ENCODE results near the gene FLAD1. TPM values are rescaled to one million over a fixed set of nuclear protein-coding genes. Genes with fewer than 3 reads are reported as not detected.
"Not testable (repeated sequence)": the region's sequence is repeated elsewhere in the genome, so short reads cannot be mapped to it uniquely, and the experiment has no call there.

Gene FLAD1
- total RNA-seq, 4 donors from 2014 or later = 21.5 to 30.9 (median 29.5) TPM

DNA sequence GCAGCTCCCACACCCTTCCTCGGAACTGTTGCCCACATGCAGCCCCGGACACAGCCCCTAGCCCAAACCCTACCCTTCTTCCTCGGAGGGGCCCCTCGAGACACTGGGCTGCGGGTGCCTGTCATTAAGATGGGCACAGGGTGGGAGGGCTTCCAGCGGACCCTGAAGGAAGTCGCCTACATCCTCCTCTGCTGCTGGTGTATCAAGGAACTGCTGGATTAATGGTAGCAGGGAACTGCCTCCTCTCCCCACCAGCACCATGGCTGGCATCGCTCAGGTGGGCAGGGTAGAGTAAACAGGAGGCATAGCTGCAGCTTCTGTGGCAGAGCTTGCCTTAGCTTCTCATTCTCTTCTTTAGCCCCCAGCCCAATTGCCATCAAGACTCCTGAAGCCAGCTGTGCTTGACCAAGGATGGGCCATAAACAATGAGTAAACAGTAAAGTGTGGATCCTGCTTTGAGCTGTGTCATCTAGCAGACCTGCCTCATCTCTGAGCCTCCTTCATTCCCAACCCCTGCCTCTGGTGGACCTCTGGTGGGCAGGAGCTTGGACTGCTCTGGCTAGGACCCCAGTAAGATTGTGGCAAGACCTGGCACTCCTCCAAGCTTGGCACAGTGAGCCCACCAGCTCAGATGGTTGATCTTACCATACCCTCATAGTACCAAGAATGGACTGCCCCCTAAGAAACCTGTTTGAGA is 10.6 kb downstream of the FLAD1 start, which contains the start of gene LENEP:
Gene LENEP, plus strand, starts transcription at position 15 of the 697 bp plus-strand sequence. Its CDS starts 22 bp downstream, at position 37.
- 80% methylated on average over 2 of the region's 8 CpGs; no CpG with 5 or more reads in 1 of the 2 donors for WGBS, 2 donors

DNA sequence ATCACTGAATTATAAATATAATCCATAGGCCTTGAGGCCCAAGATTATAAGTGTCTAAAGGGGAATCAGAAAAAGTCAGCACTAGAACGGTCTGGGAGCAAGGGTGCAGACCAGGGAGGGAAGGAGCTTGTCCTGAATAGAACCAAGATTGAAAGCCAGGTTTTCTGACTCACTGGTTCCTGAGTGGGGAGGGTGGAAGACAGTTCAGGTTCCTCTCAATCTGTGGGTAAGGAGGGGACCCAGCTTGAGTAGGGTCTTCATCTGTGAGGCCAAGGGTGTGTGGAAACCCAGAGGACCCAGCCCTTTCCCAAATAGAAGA is 11.1 kb downstream of the FLAD1 start:
- peak overlapping the region in 1 of 4 donors; percentile 13 for H3K27ac ChIP-seq
- no peaks in the 10 kb centered on the region for H3K9me3 ChIP-seq
- no peak overlapping the region for H3K4me3 ChIP-seq
- peaks cover 7 to 41% (median 8%) of the 10 kb centered on the region in 3 donors for H3K4me1 ChIP-seq
- intact Hi-C loops (cut with DNase I) = no loop called here
- peaks cover 5 to 43% (median 10%) of the 10 kb centered on the region in 3 donors for H3K36me3 ChIP-seq
- 20 to 33% methylated on average over 1 of the region's 1 CpG for WGBS, 2 donors
- no peak for DNase-seq
- no peaks in the 10 kb centered on the region for H3K27me3 ChIP-seq
- TF ChIP-seq, protein P1, sequence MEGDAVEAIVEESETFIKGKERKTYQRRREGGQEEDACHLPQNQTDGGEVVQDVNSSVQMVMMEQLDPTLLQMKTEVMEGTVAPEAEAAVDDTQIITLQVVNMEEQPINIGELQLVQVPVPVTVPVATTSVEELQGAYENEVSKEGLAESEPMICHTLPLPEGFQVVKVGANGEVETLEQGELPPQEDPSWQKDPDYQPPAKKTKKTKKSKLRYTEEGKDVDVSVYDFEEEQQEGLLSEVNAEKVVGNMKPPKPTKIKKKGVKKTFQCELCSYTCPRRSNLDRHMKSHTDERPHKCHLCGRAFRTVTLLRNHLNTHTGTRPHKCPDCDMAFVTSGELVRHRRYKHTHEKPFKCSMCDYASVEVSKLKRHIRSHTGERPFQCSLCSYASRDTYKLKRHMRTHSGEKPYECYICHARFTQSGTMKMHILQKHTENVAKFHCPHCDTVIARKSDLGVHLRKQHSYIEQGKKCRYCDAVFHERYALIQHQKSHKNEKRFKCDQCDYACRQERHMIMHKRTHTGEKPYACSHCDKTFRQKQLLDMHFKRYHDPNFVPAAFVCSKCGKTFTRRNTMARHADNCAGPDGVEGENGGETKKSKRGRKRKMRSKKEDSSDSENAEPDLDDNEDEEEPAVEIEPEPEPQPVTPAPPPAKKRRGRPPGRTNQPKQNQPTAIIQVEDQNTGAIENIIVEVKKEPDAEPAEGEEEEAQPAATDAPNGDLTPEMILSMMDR (IDR thresholded peaks at IDR 0.05) = no peak

More for the DNA sequence above, 10.6 kb downstream of the FLAD1 start, which contains the start of gene LENEP:
- Histone ChIP-seq H3K27me3 (no peaks in the 10 kb centered on the region), H3K36me3 (peaks cover 7 to 48% (median 15%) of the 10 kb centered on the region in 3 donors), H3K4me3 (no peak within 1 kb of the TSS), H3K9me3 (no peaks in the 10 kb centered on the region), H3K4me1 (peaks cover 3 to 41% (median 4%) of the 10 kb centered on the region in 3 donors), H3K27ac (peak within 1 kb of the TSS in 1 of 4 donors; percentile 13)
- no peak for TF ChIP-seq POLR2A (IDR thresholded peaks at IDR 0.05)
- TF ChIP-seq, protein P1 (IDR thresholded peaks at IDR 0.05) = no peak
- intact Hi-C loops (cut with DNase I) = no loop called here
- no peak for DNase-seq

DNA sequence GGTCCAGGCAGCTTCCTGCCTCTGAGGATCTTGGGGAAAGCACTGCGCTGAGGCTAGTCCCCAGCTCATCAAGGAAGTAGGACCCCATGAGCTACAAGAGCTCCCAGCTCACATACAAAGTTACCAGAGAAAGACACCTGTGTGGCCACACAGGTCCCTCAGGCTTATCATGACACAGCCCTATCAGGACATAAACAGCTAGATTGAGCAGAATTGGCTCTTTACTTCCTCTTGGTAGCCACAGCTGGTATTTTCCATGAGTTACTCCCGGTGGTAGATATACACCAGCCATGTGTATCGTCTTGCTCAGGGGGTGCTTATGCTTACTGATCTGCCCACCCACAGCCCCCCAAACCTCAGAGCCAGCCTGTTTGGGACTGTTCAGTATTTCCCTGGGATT is 11.4 kb downstream of the FLAD1 start:
- TF ChIP-seq POLR2A (IDR thresholded peaks at IDR 0.05) = no peak
- TF ChIP-seq, protein P1 (IDR thresholded peaks at IDR 0.05) = no peak
- no peaks in the 10 kb centered on the region for H3K9me3 ChIP-seq
- no peak overlapping the region for H3K4me3 ChIP-seq
- WGBS, 2 donors = 54 to 75% methylated on average over 3 of the region's 3 CpGs
- H3K27me3 ChIP-seq = no peaks in the 10 kb centered on the region
- H3K36me3 ChIP-seq = peaks cover 2 to 39% (median 7%) of the 10 kb centered on the region in 3 donors
- intact Hi-C loops (cut with DNase I) = no loop called here
- peaks cover 11 to 41% (median 11%) of the 10 kb centered on the region in 3 donors for H3K4me1 ChIP-seq
- H3K27ac ChIP-seq = peak overlapping the region in 1 of 4 donors; percentile 13
- no peak for DNase-seq

DNA sequence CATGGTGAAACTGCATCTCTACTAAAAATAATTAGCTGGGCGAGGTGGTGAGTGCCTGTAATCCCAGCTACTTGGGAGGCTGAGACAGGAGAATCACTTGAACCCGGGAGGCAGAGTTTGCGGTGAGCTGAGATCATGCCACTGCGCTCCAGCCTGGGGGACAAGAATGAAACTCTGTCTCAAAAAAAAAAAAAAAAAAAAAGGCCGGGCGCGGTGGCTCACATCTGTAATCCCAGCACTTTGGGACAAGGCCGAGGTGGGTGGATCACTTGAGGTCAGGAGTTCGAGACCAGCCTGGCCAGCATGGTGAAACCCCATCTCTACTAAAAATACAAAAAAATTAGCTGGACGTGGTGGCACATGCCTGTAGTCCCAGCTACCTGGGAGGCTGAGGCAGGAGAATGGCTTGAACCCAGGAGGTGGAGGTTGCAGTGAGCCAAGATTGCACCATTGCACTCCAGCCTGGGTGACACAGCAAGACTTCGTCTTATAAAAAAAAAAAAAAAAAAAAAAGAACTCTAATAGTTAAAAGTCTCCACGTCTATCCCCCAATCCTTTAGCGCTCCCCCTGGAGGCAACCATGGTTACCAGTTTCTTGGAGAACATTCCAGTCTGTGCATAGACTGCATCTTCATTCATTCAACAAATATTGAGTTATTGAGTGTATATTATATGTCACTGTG is 12.3 kb downstream of the FLAD1 start:
- not testable (repeated sequence) for H3K27ac ChIP-seq, DNase-seq, H3K9me3 ChIP-seq, H3K27me3 ChIP-seq, H3K4me3 ChIP-seq
- 63 to 66% methylated on average over 13 of the region's 13 CpGs for WGBS, 2 donors
- peaks cover 18 to 47% (median 20%) of the 10 kb centered on the region in 3 donors for H3K4me1 ChIP-seq
- intact Hi-C loops (cut with DNase I) = loop anchor here (5.0 kb wide), 1 partner anchor 33 kb away; the partner anchor contains the start of gene PYGO2
- peaks cover 0 to 31% (median 0%) of the 10 kb centered on the region in 3 donors for H3K36me3 ChIP-seq
- TF ChIP-seq, protein P1 (IDR thresholded peaks at IDR 0.05) = peak in 4 of 6 experiments; percentile 14 to 45 (median 34)
